NCI-H345 treated with DMSO at 0.1 percent for 48 hours (cell line): ENCODE results near the gene VWF.

Source experiments
- DNase-seq: peaks from one replicate; lab custom pipeline; 2025; ENCODE audit not compliant: unreplicated experiment; lab: John Stamatoyannopoulos, UW

Gene VWF

DNA sequence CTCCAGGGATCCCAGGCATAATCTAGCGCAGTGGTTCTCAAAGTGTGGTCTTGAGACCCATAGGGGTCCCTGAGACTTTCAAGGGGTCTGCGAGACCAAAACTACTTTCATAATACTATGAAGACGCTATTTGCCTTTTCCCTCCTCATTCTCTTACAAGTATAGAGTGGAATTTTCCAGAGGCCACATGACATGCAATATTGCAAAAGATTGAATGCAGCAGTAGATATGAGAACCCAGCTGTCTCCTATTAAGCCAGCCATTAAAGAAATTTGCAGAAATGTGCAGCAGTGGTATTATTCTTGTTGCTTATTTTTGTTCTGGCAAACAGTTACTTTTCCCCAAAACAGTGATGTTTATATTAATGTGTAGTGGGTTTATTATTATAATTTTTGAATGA lies 62.8 kb downstream of the VWF start:
- no peak for DNase-seq

GRCh38 chr12:6059860-6060565 lies 64.5 kb downstream of the VWF start:
- no peak for DNase-seq

- no peak for DNase-seq
Measured at GRCh38 chr12:6059221-6059620, 65.2 kb downstream of the VWF start.

DNA sequence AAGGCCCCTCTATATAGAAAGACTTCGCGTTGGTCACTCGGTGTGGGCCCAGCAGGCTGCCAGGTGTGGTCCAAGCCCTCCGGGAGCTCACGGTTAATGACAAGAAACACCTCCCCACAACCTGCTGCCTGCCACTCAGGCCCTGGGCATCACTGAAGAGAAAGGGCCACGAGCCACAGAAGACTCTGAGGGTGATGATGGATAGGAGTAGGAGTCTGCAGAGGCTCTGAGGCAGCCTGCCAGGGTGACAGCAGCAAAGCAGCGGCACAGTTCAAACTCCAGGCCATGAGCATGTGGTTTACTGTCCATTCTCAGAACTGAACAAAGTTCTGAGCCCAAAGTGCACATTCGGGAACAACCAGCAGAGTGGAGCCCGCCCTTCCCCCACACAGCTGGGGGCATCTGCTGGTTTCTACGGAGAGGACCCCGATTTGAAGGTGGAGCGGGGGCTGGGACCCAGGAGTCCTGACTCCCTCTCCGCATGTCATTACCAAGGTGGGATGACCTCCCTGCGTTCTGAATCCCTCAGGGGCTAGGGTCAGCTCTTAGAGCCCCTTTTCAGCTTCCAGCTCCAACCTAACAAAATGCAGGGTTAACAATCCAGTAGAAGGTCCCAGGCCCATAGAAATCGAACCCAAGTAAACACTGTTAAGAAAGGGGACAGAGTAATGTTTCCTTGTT lies 65.8 kb downstream of the VWF start:
- DNase-seq, result no peak

GRCh38 chr12:6057700-6058099 lies 66.8 kb downstream of the VWF start:
- no peak for DNase-seq

GRCh38 chr12:6056406-6057240 lies 67.8 kb downstream of the VWF start:
- peak; percentile 8 for DNase-seq

- no peak for DNase-seq
Measured at GRCh38 chr12:6053541-6053940, 70.9 kb downstream of the VWF start.

DNA sequence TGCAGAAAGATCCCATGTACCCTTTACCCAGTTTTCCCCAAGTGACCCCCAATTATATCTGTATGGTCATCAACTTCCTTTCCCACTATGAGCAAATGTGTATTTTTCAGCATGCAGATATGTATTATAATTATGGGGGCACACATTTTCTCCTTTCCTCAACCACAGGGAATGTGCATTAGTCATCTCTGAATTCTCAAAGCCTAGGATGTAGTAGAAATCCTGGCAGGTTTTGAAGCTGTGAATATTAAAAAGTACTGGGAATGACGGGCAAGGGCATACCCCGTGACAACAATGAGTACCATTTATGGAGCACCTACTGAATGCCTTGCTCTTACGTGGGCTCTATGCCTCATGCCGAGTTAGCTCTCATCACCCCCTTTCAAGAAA lies 71.5 kb downstream of the VWF start:
- no peak for DNase-seq

DNA sequence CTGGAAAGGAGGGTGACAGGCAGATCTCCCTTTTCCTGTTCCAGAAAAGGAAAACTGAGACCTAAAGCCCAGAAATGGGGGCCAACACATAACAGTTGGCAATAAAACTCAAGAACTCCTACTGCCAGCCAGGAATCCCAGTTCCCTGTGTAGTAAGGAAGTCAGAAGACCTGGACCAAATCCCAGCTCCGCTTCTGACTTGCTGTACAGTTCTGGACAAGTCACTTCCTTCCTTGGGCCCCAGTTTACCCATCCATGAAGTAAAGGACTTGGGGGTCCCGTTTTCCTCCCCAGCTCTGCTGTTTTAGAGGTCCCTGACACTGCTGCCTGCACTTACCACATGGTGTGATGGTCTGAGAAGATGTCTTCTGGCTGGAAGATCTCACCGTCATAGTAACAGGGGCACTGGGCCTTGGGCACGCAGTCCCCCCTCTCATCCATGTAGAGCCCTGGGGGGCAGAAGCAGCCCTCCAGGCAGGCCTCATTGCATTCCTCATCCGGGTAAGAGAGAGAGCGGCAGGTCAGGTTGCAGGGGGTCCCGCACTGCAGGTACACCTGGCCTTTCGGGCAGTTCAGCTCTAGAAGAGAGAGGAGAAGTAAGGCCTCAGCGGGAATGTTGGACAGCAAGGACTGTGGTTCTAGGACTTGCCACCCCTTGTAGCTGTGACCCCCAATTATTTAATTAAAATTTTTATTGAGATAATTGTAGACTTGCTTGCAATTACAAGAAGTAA lies 72.1 kb downstream of the VWF start:
- DNase-seq, result no peak

- no peak for DNase-seq
Measured at GRCh38 chr12:6049992-6050391, 74.5 kb downstream of the VWF start.

- no peak for DNase-seq
Measured at GRCh38 chr12:6049587-6049986, 74.9 kb downstream of the VWF start.

DNA sequence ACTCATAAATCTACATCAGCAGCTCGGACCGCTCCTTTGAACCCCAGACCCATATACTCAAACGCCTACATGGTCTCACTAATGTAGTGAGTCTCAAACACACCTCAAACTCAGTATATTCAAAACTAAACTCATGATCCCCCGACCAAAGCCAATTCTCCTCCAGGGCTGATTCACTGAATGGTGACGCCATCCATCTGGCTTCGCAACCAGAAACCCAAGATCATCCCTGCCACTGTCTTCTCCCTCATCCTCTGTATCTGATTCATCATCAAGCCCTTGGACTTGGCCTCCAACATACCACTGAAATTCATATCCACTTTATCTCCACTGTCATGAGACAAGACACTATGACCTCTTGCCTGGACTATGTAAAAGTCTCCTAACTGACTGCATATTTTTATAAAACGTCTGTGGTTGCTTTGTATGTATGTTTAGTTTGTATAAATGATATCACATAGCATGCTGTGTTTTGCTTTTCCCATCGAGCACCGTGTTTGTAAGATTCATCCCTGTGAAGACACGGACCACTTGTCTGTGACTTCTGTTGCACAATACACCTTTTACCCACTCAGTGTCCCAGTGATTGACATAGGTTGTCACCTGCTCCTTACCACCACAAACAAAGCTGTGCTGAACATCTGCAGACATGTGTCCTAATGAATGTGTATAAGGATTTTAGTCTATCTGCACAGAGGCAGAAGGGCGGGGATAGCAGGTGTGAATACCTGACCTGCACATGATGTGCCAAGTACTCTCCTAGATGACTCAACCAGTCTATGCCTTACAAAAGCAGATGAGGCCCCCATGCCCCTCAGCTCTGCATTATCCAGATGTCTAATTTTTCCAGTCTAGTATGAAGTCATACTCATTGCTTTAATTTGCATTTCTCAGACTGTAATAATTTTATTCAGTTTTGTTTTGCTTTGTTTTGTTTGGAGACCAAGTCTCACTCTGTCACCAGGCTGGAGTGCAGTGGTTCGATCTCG lies 76.9 kb downstream of the VWF start:
- no peak for DNase-seq

DNA sequence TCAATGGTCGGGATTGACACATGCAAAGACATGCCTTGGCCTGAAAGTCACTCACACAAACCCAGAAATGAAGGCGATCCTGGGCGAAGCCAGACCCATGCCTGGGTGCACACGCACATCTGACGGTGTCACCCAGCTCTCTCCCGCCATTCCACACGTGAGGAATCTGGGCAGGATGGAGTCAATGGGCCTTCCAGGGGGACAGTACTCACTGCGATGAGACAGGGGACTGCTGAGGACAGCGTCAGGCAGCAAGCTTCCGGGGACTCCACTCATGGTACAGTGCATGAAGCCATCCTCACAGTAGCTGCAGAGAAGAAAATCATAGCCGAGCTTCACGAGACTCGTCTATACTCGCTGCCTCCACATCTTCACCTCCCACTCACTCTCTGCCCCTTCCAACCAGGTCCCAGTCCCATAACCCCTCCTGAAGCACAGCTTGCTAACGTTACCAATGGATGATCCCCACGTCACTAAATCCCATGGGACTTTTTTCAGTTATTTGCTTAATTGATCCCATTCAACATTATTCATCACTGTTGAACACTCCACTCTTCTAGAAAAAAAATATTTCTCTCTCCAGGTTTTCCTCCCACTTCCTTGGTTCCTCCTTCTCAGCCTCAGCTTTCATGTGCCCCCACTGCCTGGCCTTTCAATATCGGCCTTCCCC lies 77.8 kb downstream of the VWF start:
- DNase-seq, result no peak

DNA sequence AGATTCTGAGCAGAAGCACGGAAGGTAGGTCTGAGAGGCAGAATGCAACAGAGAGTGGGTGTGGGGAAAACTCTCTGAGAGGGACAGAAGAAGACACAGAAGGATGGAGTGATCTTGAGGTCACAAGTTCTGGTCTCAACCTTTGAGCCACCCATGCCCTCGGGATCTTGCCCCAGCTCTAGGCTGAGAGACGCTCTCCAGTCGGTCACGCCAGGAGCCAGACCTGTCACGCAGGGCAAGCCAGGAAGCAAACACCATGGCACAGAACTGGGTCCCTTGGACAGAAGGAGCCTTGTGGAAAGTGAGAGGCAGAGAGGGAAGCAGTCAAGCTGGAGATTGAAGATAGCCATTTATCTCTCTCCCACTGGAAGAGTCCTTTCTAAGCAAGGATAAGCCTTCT lies 79.0 kb downstream of the VWF start:
- no peak for DNase-seq

DNA sequence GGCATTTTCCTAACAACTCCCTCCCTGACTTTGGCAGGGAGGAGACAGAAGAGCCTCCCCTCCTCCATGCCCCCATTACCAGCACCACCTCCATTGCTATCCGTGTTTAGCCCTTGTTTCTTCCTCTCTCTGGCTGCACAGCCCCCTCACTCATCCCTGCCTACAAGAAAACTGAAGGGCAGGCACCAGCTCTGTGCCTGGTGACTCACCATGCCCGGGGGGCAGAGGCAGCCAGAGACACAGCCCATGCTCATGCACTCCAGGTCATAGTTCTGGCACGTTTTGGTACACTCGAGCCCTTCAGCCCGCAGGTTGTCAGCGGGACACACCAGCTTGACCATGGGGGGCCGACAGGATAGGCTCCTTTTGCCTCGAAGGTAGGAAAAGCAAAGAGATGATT lies 80.4 kb downstream of the VWF start:
- DNase-seq, result no peak

GRCh38 chr12:6042446-6042845 lies 82.0 kb downstream of the VWF start:
- no peak for DNase-seq

- DNase-seq, result no peak
Measured at GRCh38 chr12:6041891-6042290, 82.6 kb downstream of the VWF start.

- no peak for DNase-seq
Measured at GRCh38 chr12:6040815-6041214, 83.7 kb downstream of the VWF start.

GRCh38 chr12:6039894-6040601 lies 84.4 kb downstream of the VWF start:
- peak; percentile 71 for DNase-seq
